Ramos (cell line): ENCODE results near the gene INKA1.

Experiments
- in situ Hi-C: fragments of 300-500 bp; cut with MboI; formaldehyde crosslinking; loops from one replicate; pipeline ENCODE4 v1.14.3; 2022; ENCODE audit warnings: low sequenced_read_pairs; ENCODE audit not compliant: unreplicated experiment

The INKA1 gene

GRCh38 chr3:49785565-49786356, 17.3 kb upstream of the INKA1 start:
- in situ Hi-C loops: no loop called here

GRCh38 chr3:49786357-49787181, 16.5 kb upstream of the INKA1 start, which contains the start of gene IP6K1:
IP6K1 (minus strand) TSS chr3:49786542; CDS start chr3:49748040, 38,502 bp downstream.
- in situ Hi-C loops: no loop called here

- in situ Hi-C loops: no loop called here
Measured at GRCh38 chr3:49787182-49787464, 15.9 kb upstream of the INKA1 start.

GRCh38 chr3:49787536-49787935, 15.5 kb upstream of the INKA1 start:
- in situ Hi-C loops: no loop called here

- in situ Hi-C loops: no loop called here
Measured at GRCh38 chr3:49788056-49788455, 15.0 kb upstream of the INKA1 start.

- in situ Hi-C loops: no loop called here
Measured at GRCh38 chr3:49790626-49791411, 12.2 kb upstream of the INKA1 start.

GRCh38 chr3:49791571-49791970, 11.5 kb upstream of the INKA1 start:
- in situ Hi-C loops: no loop called here

GRCh38 chr3:49792371-49793150, 10.5 kb upstream of the INKA1 start:
- in situ Hi-C loops: no loop called here

- in situ Hi-C loops: no loop called here
Measured at GRCh38 chr3:49793486-49794085, 9.5 kb upstream of the INKA1 start.

- in situ Hi-C loops: no loop called here
Measured at GRCh38 chr3:49794431-49794830, 8.6 kb upstream of the INKA1 start.

GRCh38 chr3:49794926-49795905, 7.8 kb upstream of the INKA1 start:
- in situ Hi-C loops: no loop called here

- in situ Hi-C loops: no loop called here
Measured at GRCh38 chr3:49799105-49799504, 4.0 kb upstream of the INKA1 start.

- in situ Hi-C loops: no loop called here
Measured at GRCh38 chr3:49799761-49800160, 3.3 kb upstream of the INKA1 start, which contains the start of gene CDHR4. CDHR4 (minus strand) TSS chr3:49799873; CDS start chr3:49799812, 61 bp downstream.

- in situ Hi-C loops: no loop called here
Measured at GRCh38 chr3:49801160-49801559, 1.9 kb upstream of the INKA1 start.

- in situ Hi-C loops: no loop called here
Measured at GRCh38 chr3:49803465-49804140, 542 bp downstream of the INKA1 start.

- in situ Hi-C loops: no loop called here
Measured at GRCh38 chr3:49804141-49805041, 1.3 kb downstream of the INKA1 start.

- in situ Hi-C loops: no loop called here
Measured at GRCh38 chr3:49805367-49805782, 2.3 kb downstream of the INKA1 start.
